Mesothelial cell of epicardium (in vitro differentiated cells): ENCODE measurements around the gene RPN1. TPM values are rescaled to one million over a fixed set of nuclear protein-coding genes. Genes with fewer than 3 reads are reported as not detected.
"Not testable (repeated sequence)": the region's sequence is repeated elsewhere in the genome, so short reads cannot be mapped to it uniquely, and the experiment has no call there.

Experiments used
- DNase-seq, 2 experiments: peaks; one replicate each; pipeline ENCODE4 v3.0.0; 2021; ENCODE audit warnings: low spot score in 2 of 2; ENCODE audit not compliant: unreplicated experiment in 2 of 2
- H3K27ac Mint-ChIP-seq: 2 replicates; pipeline ENCODE4 v1.8.0; 2021; ENCODE audit warnings: mixed read lengths
- H3K27me3 Mint-ChIP-seq: 2 replicates; pipeline ENCODE4 v1.8.0; 2021; ENCODE audit warnings: low read depth, mixed read lengths
- H3K36me3 Mint-ChIP-seq: 2 replicates; pipeline ENCODE4 v1.8.0; 2021; ENCODE audit warnings: mixed read lengths
- H3K4me1 Mint-ChIP-seq: 2 replicates; pipeline ENCODE4 v1.8.0; 2021; ENCODE audit warnings: mixed read lengths
- H3K4me3 Mint-ChIP-seq: 2 replicates; pipeline ENCODE4 v1.8.0; 2021; ENCODE audit warnings: mild to moderate bottlenecking, moderate library complexity, mixed read lengths
- H3K9me3 Mint-ChIP-seq: 2 replicates; pipeline ENCODE4 v1.8.0; 2021; ENCODE audit warnings: mixed read lengths
- CTCF ChIP-seq: fragments of 200-600 bp; sonication (generic); IDR thresholded peaks from one replicate; pipeline ENCODE4 v1.5.0; 2021; ENCODE audit warnings: antibody characterized with exemption; ENCODE audit not compliant: unreplicated experiment
- total RNA-seq: library from RNA; stranded (reverse); gene quantifications from 3 replicates; pipeline ENCODE4 v1.2.1, GENCODE V29; 2021

The RPN1 gene
- total RNA-seq, 1 donor from 2014 or later: 148 TPM

DNA sequence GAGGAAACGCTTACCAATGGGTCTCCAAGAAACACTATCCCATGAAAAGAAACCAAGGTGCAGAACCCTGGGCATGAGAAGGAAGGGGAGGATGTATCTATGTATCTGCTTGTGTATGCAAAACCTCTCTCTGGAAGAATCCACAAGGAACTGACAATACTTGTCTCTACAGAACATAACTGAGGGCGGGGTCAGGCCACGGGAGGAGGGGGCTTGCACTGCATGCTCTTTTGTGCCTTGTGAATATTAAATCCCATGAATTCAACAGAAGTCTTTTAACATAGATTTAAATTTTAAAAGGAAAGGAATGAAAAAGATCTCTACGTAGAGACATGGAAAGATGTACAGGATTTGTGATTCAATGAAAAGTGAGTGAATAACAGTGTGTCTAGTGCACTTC is 57.8 kb downstream of the RPN1 start:
- H3K27me3 Mint-ChIP-seq: no peaks in the 10 kb centered on the region

GRCh38 chr3:128591738-128592426 is 58.7 kb downstream of the RPN1 start:
- no peak for DNase-seq
- Mint-ChIP-seq H3K27me3 (no peaks in the 10 kb centered on the region), H3K36me3 (peaks cover 2% of the 10 kb centered on the region), H3K9me3 (peaks cover 14% of the 10 kb centered on the region), H3K4me1 (no peaks in the 10 kb centered on the region), H3K4me3 (no peak overlapping the region), H3K27ac (no peak overlapping the region)
- no peak for TF ChIP-seq CTCF

More for the DNA sequence above, 57.8 kb downstream of the RPN1 start:
- TF ChIP-seq CTCF: no peak
- H3K36me3 Mint-ChIP-seq: peaks cover 2% of the 10 kb centered on the region
- no peak overlapping the region for H3K4me3 Mint-ChIP-seq
- no peak overlapping the region for H3K27ac Mint-ChIP-seq
- no peak for DNase-seq
- no peaks in the 10 kb centered on the region for H3K4me1 Mint-ChIP-seq
- H3K9me3 Mint-ChIP-seq: peaks cover 14% of the 10 kb centered on the region

- Mint-ChIP-seq H3K27ac (no peak overlapping the region), H3K4me3 (no peak overlapping the region), H3K9me3 (peaks cover 14% of the 10 kb centered on the region), H3K4me1 (no peaks in the 10 kb centered on the region), H3K27me3 (no peaks in the 10 kb centered on the region), H3K36me3 (peaks cover 2% of the 10 kb centered on the region)
- no peak for DNase-seq
- no peak for TF ChIP-seq CTCF
Measured at GRCh38 chr3:128590948-128591347, 59.7 kb downstream of the RPN1 start.

- not testable (repeated sequence) for H3K4me3 Mint-ChIP-seq, H3K27ac Mint-ChIP-seq, DNase-seq, H3K4me1 Mint-ChIP-seq, H3K27me3 Mint-ChIP-seq, H3K36me3 Mint-ChIP-seq
- peaks cover 14% of the 10 kb centered on the region for H3K9me3 Mint-ChIP-seq
Measured at GRCh38 chr3:128589985-128590384, 60.6 kb downstream of the RPN1 start.

GRCh38 chr3:128588147-128588546 is 62.5 kb downstream of the RPN1 start:
- Mint-ChIP-seq H3K27ac (no peak overlapping the region), H3K4me1 (no peaks in the 10 kb centered on the region), H3K27me3 (peaks cover 2% of the 10 kb centered on the region), H3K36me3 (peaks cover 2% of the 10 kb centered on the region), H3K9me3 (peaks cover 14% of the 10 kb centered on the region), H3K4me3 (no peak overlapping the region)
- DNase-seq: no peak
- TF ChIP-seq CTCF: no peak

- no peak overlapping the region for H3K27ac Mint-ChIP-seq
- H3K27me3 Mint-ChIP-seq: peaks cover 3% of the 10 kb centered on the region
- peaks cover 2% of the 10 kb centered on the region for H3K36me3 Mint-ChIP-seq
- TF ChIP-seq CTCF: no peak
- H3K9me3 Mint-ChIP-seq: peaks cover 14% of the 10 kb centered on the region
- no peak overlapping the region for H3K4me3 Mint-ChIP-seq
- no peak for DNase-seq
- no peaks in the 10 kb centered on the region for H3K4me1 Mint-ChIP-seq
Measured at GRCh38 chr3:128587391-128587790, 63.2 kb downstream of the RPN1 start.

GRCh38 chr3:128586932-128587331 is 63.7 kb downstream of the RPN1 start:
- H3K27me3 Mint-ChIP-seq, H3K4me1 Mint-ChIP-seq, H3K4me3 Mint-ChIP-seq, H3K27ac Mint-ChIP-seq, H3K36me3 Mint-ChIP-seq, DNase-seq: not testable (repeated sequence)
- H3K9me3 Mint-ChIP-seq: peaks cover 14% of the 10 kb centered on the region

DNA sequence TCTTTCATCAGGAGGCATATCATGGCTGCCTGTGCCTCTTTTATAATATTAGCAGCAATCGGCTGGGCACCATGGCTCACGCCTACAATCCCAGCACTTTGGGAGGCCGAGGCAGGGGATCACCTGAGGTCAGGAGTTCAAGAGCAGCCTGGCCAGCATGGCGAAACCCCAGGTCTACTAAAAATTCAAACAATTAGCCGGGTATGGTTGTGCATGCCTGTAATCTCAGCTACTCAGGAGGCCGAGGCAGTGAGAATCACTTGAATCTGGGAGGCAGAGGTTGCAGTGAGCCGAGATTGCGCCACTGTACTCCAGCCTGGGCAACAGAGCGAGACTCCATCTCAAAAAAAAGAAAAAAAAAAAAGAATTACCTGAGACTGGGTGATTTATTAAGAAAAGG is 64.2 kb downstream of the RPN1 start:
- not testable (repeated sequence) for H3K4me3 Mint-ChIP-seq, H3K27ac Mint-ChIP-seq, H3K4me1 Mint-ChIP-seq, H3K27me3 Mint-ChIP-seq, DNase-seq, H3K36me3 Mint-ChIP-seq
- H3K9me3 Mint-ChIP-seq: peaks cover 14% of the 10 kb centered on the region
